ENCODE measurements around the gene AMIGO1.

DNA sequence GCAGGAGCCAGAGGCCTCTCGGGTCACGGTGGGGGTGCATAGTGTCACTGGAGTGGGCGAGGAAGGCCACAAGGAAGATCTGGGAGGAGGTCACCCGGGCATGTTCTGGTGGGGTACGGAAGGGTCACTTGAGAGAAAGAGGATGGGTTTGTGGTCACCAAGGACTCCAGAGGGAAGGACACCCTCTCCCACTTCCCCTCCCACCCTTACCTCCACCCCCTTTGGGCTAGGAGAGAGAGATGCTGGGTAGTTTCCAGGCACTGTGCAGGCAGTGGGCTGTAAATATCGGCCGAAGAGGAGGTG, 703 bp downstream of the AMIGO1 start:
- TF ChIP-seq, protein P1, sequence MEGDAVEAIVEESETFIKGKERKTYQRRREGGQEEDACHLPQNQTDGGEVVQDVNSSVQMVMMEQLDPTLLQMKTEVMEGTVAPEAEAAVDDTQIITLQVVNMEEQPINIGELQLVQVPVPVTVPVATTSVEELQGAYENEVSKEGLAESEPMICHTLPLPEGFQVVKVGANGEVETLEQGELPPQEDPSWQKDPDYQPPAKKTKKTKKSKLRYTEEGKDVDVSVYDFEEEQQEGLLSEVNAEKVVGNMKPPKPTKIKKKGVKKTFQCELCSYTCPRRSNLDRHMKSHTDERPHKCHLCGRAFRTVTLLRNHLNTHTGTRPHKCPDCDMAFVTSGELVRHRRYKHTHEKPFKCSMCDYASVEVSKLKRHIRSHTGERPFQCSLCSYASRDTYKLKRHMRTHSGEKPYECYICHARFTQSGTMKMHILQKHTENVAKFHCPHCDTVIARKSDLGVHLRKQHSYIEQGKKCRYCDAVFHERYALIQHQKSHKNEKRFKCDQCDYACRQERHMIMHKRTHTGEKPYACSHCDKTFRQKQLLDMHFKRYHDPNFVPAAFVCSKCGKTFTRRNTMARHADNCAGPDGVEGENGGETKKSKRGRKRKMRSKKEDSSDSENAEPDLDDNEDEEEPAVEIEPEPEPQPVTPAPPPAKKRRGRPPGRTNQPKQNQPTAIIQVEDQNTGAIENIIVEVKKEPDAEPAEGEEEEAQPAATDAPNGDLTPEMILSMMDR (IDR thresholded peaks at IDR 0.05): no peak
- TF ChIP-seq POLR2A (IDR thresholded peaks at IDR 0.05): no peak
